ENCODE data around the gene TBC1D3K.
"Not testable (repeated sequence)": the region's sequence is repeated elsewhere in the genome, so short reads cannot be mapped to it uniquely, and the experiment has no call there.

TBC1D3K gene

GRCh38 chr17:37924115-37924514, at the start of gene TBC1D3K:
Gene TBC1D3K (plus strand): TSS chr17:37924415. CDS start chr17:37926000, 1,585 bp downstream.
- not testable (repeated sequence) for DNase-seq (ENCODE audit: low read depth in 2 of 2)

DNA sequence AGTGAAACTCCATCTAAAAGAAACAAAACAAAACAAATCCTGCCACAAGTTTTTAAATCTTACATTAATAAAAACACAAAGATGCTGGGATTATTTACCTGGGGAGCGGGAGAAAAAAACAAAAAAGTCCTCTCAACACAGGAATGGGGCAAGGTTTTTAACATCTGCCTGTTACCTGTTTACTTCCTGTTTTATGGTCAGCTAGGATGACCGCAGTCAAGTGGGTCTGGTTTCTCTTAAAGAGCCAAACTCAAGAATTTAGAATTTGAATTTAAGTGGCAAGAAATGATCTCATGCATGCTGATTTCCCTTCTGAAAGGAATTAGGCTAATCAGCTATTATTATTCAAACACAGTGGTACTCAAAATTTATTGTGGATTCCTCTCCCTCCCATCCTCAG, 39.7 kb upstream of the TBC1D3K start:
- DNase-seq (ENCODE audit: low read depth in 2 of 2) = no peak

- no peak for DNase-seq (ENCODE audit: low read depth in 2 of 2)
Measured at GRCh38 chr17:37885136-37885535, 39.1 kb upstream of the TBC1D3K start.

DNA sequence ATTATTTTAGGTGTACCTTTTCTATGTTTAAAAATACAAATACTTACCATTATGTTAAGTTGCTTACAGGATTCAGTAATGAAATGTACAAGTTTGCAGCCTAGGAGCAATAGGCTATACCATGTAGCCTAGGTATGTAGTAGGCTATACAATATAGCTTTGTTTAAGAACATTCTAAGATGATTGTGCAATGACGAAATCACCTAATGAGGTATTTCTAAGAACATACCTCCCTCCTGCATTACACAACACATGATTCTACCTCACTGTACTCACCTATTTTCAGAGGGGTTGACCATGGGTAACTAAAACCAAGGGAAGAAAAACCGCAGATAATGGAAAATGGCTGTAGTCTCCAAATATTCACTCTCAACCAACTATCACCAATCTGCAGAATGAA, 35.3 kb upstream of the TBC1D3K start:
- DNase-seq (ENCODE audit: low read depth in 2 of 2) = no peak

- DNase-seq (ENCODE audit: low read depth in 2 of 2) = not testable (repeated sequence)
Measured at GRCh38 chr17:37896961-37897360, 27.3 kb upstream of the TBC1D3K start.

Data from stimulated activated CD4-positive, alpha-beta T cell treated with anti-CD3 and anti-CD28 coated beads, Interleukin-1b, Interleukin-23, amount 100 ng/mL, for 1 hour (primary cell).